ENCODE data around the gene DLX4.

Gene DLX4

DNA sequence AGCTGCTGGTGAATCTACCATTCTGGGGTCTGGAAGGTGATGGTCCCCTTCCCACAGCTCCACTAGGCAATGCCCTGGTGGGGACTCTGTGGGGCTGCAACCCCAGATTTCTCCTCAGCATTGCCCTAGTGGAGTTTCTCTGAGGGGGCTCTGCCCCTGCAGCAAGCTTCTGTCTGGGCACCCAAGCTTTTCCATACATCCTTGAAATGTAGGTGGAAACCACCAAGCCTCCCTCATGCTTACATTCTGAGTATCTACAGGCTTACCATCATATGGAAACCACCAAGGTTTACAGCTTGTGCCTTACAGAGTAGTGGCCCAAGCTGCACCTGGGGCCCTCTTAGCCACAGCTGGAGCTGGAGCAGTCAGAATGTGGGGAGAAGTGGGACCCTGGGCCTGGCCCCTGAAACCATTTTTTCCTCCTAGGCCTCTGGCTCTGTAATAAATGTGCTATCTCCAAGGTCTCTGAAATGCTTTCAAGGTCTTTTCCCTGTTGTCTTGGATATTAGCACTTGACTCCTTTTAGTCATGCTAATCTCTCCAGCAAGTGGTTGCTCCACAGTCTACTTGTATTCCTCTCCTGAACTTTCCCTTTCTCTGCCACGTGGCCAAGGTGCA is 45.6 kb downstream of the DLX4 start:
- DNase-seq (ENCODE audit: low spot score), result no peak

DNA sequence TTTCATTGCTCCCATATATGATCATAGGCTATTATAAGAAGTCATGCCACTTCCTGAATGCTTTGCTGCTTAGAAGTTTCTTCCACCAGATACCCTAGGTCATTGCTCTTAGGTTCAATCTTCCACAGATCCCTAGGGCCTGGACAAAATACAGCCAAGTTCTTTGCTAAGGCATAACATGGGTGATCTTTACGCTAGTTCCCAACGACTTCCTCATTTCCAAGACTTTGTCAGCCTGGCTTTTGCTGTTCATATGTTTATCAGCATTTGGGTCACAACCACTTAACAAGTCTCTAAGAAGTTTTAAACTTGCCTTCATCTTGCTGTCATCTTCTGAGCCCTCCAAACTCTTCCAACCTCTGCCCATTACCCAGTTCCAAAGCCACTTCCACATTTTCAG is 46.2 kb downstream of the DLX4 start:
- DNase-seq (ENCODE audit: low spot score), result no peak

DNA sequence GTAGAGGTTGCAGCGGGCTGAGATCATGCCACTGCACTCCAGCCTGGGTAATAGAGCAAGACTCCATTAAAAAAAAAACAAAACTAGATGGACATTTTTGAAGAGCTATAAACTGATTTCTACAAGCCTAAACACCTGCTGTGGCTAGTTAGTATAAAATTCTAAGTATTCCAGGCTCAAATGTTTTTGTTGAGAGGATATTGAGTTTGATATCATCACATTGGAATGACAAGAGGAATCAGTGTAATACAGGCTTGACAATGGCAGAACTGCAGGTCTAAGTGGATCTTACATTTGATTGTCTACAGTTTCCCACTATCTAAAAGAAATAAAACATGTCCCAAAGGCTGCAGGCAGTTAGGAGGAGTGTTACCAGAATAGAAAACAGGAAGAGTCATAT is 49.9 kb downstream of the DLX4 start:
- DNase-seq (ENCODE audit: low spot score), result no peak

GRCh38 chr17:50020841-50021599 is 52.0 kb downstream of the DLX4 start:
- no peak for DNase-seq (ENCODE audit: low spot score)

- no peak for DNase-seq (ENCODE audit: low spot score)
Measured at GRCh38 chr17:50021681-50022370, 52.8 kb downstream of the DLX4 start.

GRCh38 chr17:50022463-50023130 is 53.6 kb downstream of the DLX4 start:
- no peak for DNase-seq (ENCODE audit: low spot score)

DNA sequence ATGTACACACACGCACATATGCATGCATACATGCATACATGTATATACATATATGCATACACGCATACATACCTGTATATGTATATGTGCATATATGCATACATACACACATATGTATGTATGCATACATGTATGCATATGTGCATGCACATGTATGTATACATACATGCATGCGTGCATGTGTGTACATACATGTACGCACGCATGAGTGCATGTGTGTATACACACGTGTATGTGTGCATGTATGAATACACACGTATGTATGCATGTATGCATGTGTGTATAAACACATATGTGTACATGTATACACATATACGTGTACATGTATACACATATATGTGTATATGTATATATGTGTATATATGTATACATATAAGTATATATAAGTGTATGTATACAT is 54.5 kb downstream of the DLX4 start:
- DNase-seq (ENCODE audit: low spot score), result no peak
